WERI-Rb-1 (cell line): ENCODE results near the gene ACAP1.

Experiments used
- DNase-seq: peaks from one replicate; pipeline ENCODE4 v3.0.0-alpha.2; 2020
- H3K27ac ChIP-seq: fragments of 250-450 bp; sonication (Bioruptor Pico); 2 replicates; pipeline ENCODE4 v1.5.1; 2020; ENCODE audit warnings: mild to moderate bottlenecking, moderate library complexity
- H3K27me3 ChIP-seq: fragments of 250-450 bp; sonication (Bioruptor Pico); 2 replicates; pipeline ENCODE4 v1.5.1; 2021; ENCODE audit warnings: mild to moderate bottlenecking, low read depth, moderate library complexity; ENCODE audit not compliant: insufficient read depth, severe bottlenecking
- H3K36me3 ChIP-seq: fragments of 250-450 bp; sonication (Bioruptor Pico); 2 replicates; pipeline ENCODE4 v1.5.1; 2020; ENCODE audit warnings: mild to moderate bottlenecking, moderate library complexity
- H3K4me3 ChIP-seq: 2 replicates; pipeline ENCODE4 v1.5.1; 2011; ENCODE audit warnings: low read depth, mild to moderate bottlenecking, control low read depth, low read length
- H3K9me3 ChIP-seq: fragments of 250-450 bp; sonication (Bioruptor Pico); 2 replicates; pipeline ENCODE4 v1.5.1; 2021; ENCODE audit warnings: mild to moderate bottlenecking, moderate library complexity; ENCODE audit not compliant: severe bottlenecking
- CTCF ChIP-seq: IDR thresholded peaks from 2 replicates; pipeline ENCODE4 v1.5.1; 2011; ENCODE audit warnings: low read depth, mild to moderate bottlenecking, control low read depth, inconsistent platforms, low read length

Gene ACAP1

GRCh38 chr17:7313890-7314718, 22.2 kb upstream of the ACAP1 start:
- peaks cover 85% of the 10 kb centered on the region for H3K36me3 ChIP-seq
- TF ChIP-seq CTCF, result no peak
- no peaks in the 10 kb centered on the region for H3K9me3 ChIP-seq
- H3K27ac ChIP-seq, result peak overlapping the region; percentile 86
- H3K4me3 ChIP-seq, result peak overlapping the region; percentile 86
- H3K27me3 ChIP-seq, result no peaks in the 10 kb centered on the region
- DNase-seq, result no peak

GRCh38 chr17:7314719-7315569, 21.4 kb upstream of the ACAP1 start, which contains the start of gene GPS2:
TSS of gene GPS2 (minus strand) at chr17:7315360. CDS start at chr17:7315052, 308 bp downstream.
- peaks cover 77% of the 10 kb centered on the region for H3K36me3 ChIP-seq
- no peaks in the 10 kb centered on the region for H3K9me3 ChIP-seq
- H3K4me3 ChIP-seq, result peak within 1 kb of the TSS; percentile 86
- no peak for TF ChIP-seq CTCF
- H3K27me3 ChIP-seq, result no peaks in the 10 kb centered on the region
- peak; percentile 90 for DNase-seq
- H3K27ac ChIP-seq, result peak within 1 kb of the TSS; percentile 86

DNA sequence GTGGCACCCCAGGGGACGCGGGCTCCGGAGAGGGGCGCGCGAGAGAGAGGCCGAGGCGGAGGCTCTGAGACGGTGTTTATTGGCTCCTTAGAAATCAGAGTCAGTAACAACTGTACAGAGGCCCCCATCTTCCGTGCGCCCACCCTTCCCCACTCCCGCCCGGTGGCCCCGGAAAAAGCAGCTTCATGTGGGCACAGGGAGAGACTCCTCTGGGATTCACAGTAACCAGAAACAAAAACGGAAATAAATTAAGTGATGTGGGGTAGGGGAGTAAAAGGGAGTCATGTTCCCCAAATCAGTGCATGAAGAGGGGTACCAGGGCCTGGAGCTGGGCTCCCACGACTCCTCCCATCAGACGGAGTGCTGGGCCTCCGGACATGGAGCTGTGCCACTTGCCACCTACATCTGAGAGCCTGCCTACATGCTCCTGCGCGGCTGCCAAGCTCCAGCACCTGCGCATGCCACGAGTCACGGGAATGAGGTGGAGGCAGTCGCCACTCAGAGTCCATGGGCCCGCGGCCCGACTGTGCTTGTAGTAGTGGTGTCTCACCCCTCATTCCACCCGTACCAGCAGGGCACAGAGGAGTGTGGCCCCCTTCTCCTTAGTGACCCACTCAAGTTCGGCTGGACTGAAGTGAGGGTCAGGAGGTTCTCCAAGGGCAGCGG, 20.6 kb upstream of the ACAP1 start:
- H3K27ac ChIP-seq, result peak overlapping the region; percentile 86
- peak overlapping the region; percentile 86 for H3K4me3 ChIP-seq
- peaks cover 77% of the 10 kb centered on the region for H3K36me3 ChIP-seq
- DNase-seq, result no peak
- no peak for TF ChIP-seq CTCF
- H3K9me3 ChIP-seq, result no peaks in the 10 kb centered on the region
- no peaks in the 10 kb centered on the region for H3K27me3 ChIP-seq

- DNase-seq, result no peak
- no peak for TF ChIP-seq CTCF
- Histone ChIP-seq H3K4me3 (no peak overlapping the region), H3K9me3 (no peaks in the 10 kb centered on the region), H3K36me3 (peaks cover 80% of the 10 kb centered on the region), H3K27me3 (no peaks in the 10 kb centered on the region), H3K27ac (no peak overlapping the region; the same call in 1 of the 2 replicates)
Observed at GRCh38 chr17:7317161-7317803, 19.0 kb upstream of the ACAP1 start.

DNA sequence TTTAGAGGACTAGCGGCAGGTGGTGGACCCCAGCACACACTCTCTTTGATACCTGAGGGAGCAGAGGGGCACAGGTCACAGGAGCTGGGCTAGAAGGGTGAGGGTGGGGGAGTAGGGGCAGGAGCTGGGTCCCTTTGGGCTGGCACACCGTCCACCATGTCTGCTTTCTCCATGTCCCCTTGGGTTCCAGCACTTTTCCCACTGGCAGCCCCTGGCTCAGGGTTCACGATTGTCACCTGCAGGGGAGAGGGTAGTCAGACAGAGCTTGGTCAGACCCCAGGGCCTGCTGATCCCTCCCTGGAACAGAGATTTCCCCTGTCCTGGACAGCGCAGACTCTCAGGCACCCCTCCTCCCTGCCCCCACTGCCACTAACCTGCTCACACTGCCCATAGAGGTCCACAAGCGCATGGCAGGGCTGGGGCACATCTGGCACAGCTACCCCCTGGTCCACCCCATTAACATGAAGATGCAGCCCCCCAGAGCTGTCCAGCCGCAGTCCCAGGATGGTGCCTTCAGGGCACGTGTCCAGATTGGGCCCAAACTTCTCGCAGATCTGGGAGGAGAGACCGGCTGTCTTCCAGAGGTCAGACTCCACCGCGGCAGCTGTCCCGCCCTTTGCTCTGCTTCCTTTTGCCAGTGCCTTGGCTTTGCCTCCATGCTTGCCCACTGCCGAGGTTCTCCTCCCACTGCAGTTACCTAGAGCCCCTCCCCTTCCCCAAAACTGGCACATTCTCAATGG, 18.0 kb upstream of the ACAP1 start:
- Histone ChIP-seq H3K9me3 (no peaks in the 10 kb centered on the region), H3K27ac (no peak overlapping the region), H3K4me3 (no peak overlapping the region), H3K27me3 (no peaks in the 10 kb centered on the region), H3K36me3 (peaks cover 80% of the 10 kb centered on the region)
- TF ChIP-seq CTCF, result no peak
- no peak for DNase-seq
